IMR-90 (cell line): ENCODE measurements around the gene RCCD1. TPM values are rescaled to one million over a fixed set of nuclear protein-coding genes. Genes with fewer than 3 reads are reported as not detected.

Source experiments
- ATAC-seq: fragments of 200-7000 bp; cut with Tn5 transposase; 2 replicates; pipeline ENCODE4 v1.9.1; 2020; ENCODE audit warnings: low read depth, mild to moderate bottlenecking, moderate library complexity
- BruUV-seq: library from RNA; stranded (reverse); fragments of 400-500 nt; replicated peaks from 2 replicates; lab custom pipeline; 2021; lab: Mats Ljungman, UMichigan
- CTCF ChIA-PET: fragments of 300-600 bp; formaldehyde crosslinking; extraction: SDS; loops from one replicate; lab custom pipeline; 2021; ENCODE audit warnings: antibody characterized with exemption; lab: Yijun Ruan, JAX
- POLR2A ChIA-PET: fragments of 300-600 bp; sonication (Branson Sonifier 250); formaldehyde crosslinking; loops from one replicate; lab custom pipeline; 2022; ENCODE audit warnings: antibody characterized with exemption; ENCODE audit not compliant: unreplicated experiment; lab: Charles Lee
- DNase-seq: peaks from one replicate; pipeline ENCODE4 v3.0.0; 2013
- H2AFZ ChIP-seq: replicated peaks from 2 replicates; pipeline ENCODE3; 2013; ENCODE audit warnings: low read length, mild to moderate bottlenecking; ENCODE audit not compliant: poor library complexity
- H2AK5ac ChIP-seq: 2 replicates; pipeline ENCODE4 v1.6.1; 2013; ENCODE audit warnings: low read depth, low read length, inconsistent platforms
- H2AK9ac ChIP-seq: replicated peaks from 2 replicates; pipeline ENCODE3; 2013; ENCODE audit warnings: mild to moderate bottlenecking, low read depth, low read length, moderate library complexity; ENCODE audit not compliant: poor library complexity
- H2BK120ac ChIP-seq: 2 replicates; pipeline ENCODE4 v1.6.1; 2013; ENCODE audit warnings: low read depth, low read length, inconsistent platforms
- H2BK15ac ChIP-seq: 3 replicates; pipeline ENCODE4 v1.6.1; 2013; ENCODE audit warnings: low read depth, low read length, inconsistent platforms
- H2BK20ac ChIP-seq: 2 replicates; pipeline ENCODE4 v1.6.1; 2013; ENCODE audit warnings: low read depth, mild to moderate bottlenecking, inconsistent platforms, low read length, moderate library complexity
- H2BK5ac ChIP-seq: 2 replicates; pipeline ENCODE4 v1.6.1; 2013; ENCODE audit warnings: mild to moderate bottlenecking, low read depth, low read length, inconsistent platforms; ENCODE audit not compliant: poor library complexity, severe bottlenecking
- H3K14ac ChIP-seq: replicated peaks from 2 replicates; pipeline ENCODE4 v1.6.1; 2013; ENCODE audit warnings: low read depth, low read length, inconsistent platforms
- H3K18ac ChIP-seq: 2 replicates; pipeline ENCODE4 v1.6.1; 2013; ENCODE audit warnings: low read depth, low read length, control low read depth
- H3K23ac ChIP-seq: 2 replicates; pipeline ENCODE4 v1.6.1; 2013; ENCODE audit warnings: low read depth, low read length, inconsistent platforms
- H3K27ac ChIP-seq: 2 replicates; pipeline ENCODE4 v1.5.1; 2013; ENCODE audit warnings: mild to moderate bottlenecking, control low read depth, low read length; ENCODE audit not compliant: insufficient read depth
- H3K27me3 ChIP-seq: 2 replicates; pipeline ENCODE4 v1.6.1; 2013; ENCODE audit warnings: low read length; ENCODE audit not compliant: control insufficient read depth, insufficient read depth
- H3K36me3 ChIP-seq: 2 replicates; pipeline ENCODE4 v1.6.1; 2013; ENCODE audit warnings: low read length, mixed read lengths; ENCODE audit not compliant: control insufficient read depth, insufficient read depth
- H3K4ac ChIP-seq: 2 replicates; pipeline ENCODE4 v1.6.1; 2013; ENCODE audit warnings: low read depth, low read length, inconsistent platforms
- H3K4me1 ChIP-seq: 2 replicates; pipeline ENCODE4 v1.6.1; 2013; ENCODE audit warnings: low read length, mixed read lengths; ENCODE audit not compliant: control insufficient read depth, insufficient read depth
- H3K4me2 ChIP-seq: 2 replicates; pipeline ENCODE4 v1.6.1; 2013; ENCODE audit warnings: low read depth, mild to moderate bottlenecking, control low read depth, low read length, moderate library complexity
- H3K4me3 ChIP-seq: 2 replicates; pipeline ENCODE4 v1.5.1; 2013; ENCODE audit warnings: low read depth, mild to moderate bottlenecking, control low read depth, low read length, moderate library complexity; ENCODE audit not compliant: insufficient read depth
- H3K56ac ChIP-seq: 2 replicates; pipeline ENCODE4 v1.6.1; 2013; ENCODE audit warnings: low read length, inconsistent platforms; ENCODE audit not compliant: insufficient read depth; ENCODE audit errors: extremely low read depth
- H3K79me1 ChIP-seq, 2 experiments: 2 replicates each; pipeline ENCODE4 v1.6.1; 2013; ENCODE audit warnings: low read length in 2 of 2, inconsistent platforms in 1 of 2, low read depth in 1 of 2
- H3K9ac ChIP-seq: 2 replicates; pipeline ENCODE4 v1.6.1; 2013; ENCODE audit warnings: low read depth, low read length, control low read depth
- H3K9me1 ChIP-seq: 2 replicates; pipeline ENCODE4 v1.6.1; 2013; ENCODE audit warnings: low read length, inconsistent platforms; ENCODE audit not compliant: insufficient read depth
- H3K9me3 ChIP-seq: 2 replicates; pipeline ENCODE4 v1.6.1; 2013; ENCODE audit warnings: low read length; ENCODE audit not compliant: control insufficient read depth, insufficient read depth
- H4K20me1 ChIP-seq: 2 replicates; pipeline ENCODE4 v1.6.1; 2013; ENCODE audit warnings: low read length, inconsistent platforms; ENCODE audit not compliant: insufficient read depth
- H4K5ac ChIP-seq: 2 replicates; pipeline ENCODE4 v1.6.1; 2013; ENCODE audit warnings: mild to moderate bottlenecking, low read depth, low read length, control low read depth
- H4K8ac ChIP-seq, 2 experiments: 2 replicates each; pipeline ENCODE4 v1.6.1; 2013; ENCODE audit warnings: low read depth in 2 of 2, low read length in 2 of 2, control low read depth in 1 of 2, inconsistent platforms in 1 of 2
- H4K91ac ChIP-seq: 2 replicates; pipeline ENCODE4 v1.6.1; 2013; ENCODE audit warnings: low read depth, low read length, inconsistent platforms; ENCODE audit not compliant: insufficient read depth
- CHD1 ChIP-seq: IDR thresholded peaks from 2 replicates; pipeline ENCODE4 v1.6.1; 2012; ENCODE audit warnings: low read depth, low read length, improper control_type of control experiment
- FOS ChIP-seq: fragments of 150-350 bp; IDR thresholded peaks from 2 replicates; pipeline ENCODE4 v1.6.1; 2016; ENCODE audit warnings: low read depth, low read length
- MAFK ChIP-seq: IDR thresholded peaks from 2 replicates; pipeline ENCODE4 v1.6.1; 2012; ENCODE audit warnings: low read depth, low read length, improper control_type of control experiment
- RCOR1 ChIP-seq: IDR thresholded peaks from 2 replicates; pipeline ENCODE4 v1.6.1; 2012; ENCODE audit warnings: mild to moderate bottlenecking, low read length, improper control_type of control experiment; ENCODE audit not compliant: insufficient replicate concordance
- SMC3 ChIP-seq: fragments of 150-350 bp; IDR thresholded peaks from 2 replicates; pipeline ENCODE4 v1.6.1; 2016; ENCODE audit warnings: low read depth, mild to moderate bottlenecking, antibody characterized with exemption, low read length, moderate library complexity
- WGBS, 2 experiments: methylation state at CpG; one replicate each; pipeline versions ENCODE4 v1.1.5 to v1.1.7; 2013; ENCODE audit warnings: missing lambda C conversion rate in 2 of 2; ENCODE audit not compliant: insufficient read length in 1 of 2; ENCODE audit errors: extremely low coverage in 2 of 2; 5-methylcytosine and 5-hydroxymethylcytosine counted together
- dilution Hi-C: fragments of 300-500 bp; cut with HindIII; formaldehyde crosslinking; loops from one replicate; pipeline ENCODE4 v1.14.3; 2018; ENCODE audit warnings: low sequenced_read_pairs; ENCODE audit not compliant: unreplicated experiment
- in situ Hi-C: fragments of 300-500 bp; cut with MboI; formaldehyde crosslinking; loops from 3 replicates; pipeline ENCODE4 v1.14.3; 2019; ENCODE audit warnings: low sequenced_read_pairs, inconsistent platforms, mixed read lengths
- intact Hi-C: fragments of 100-400 bp; cut with micrococcal nuclease; formaldehyde crosslinking; loops from 2 replicates; pipeline ENCODE4 v1.10.0; 2022
- polyA plus RNA-seq, 3 experiments: library from polyadenylated mRNA; depleted of rRNA; stranded (reverse); fragments of >200 nt; gene quantifications; 2 replicates each; pipeline ENCODE4 v1.2.3, GENCODE V29; 2012; ENCODE audit warnings: low replicate concordance in 1 of 3
- total RNA-seq: library from RNA; depleted of rRNA; stranded (reverse); fragments of >200 nt; gene quantifications from 2 replicates; pipeline ENCODE4 v1.2.3, GENCODE V29; 2012

RCCD1 gene
- total and polyA plus RNA-seq, 2 of the 4 experiments (the other 2 are of a cell fraction), result 3.9 to 9.9 TPM

- Histone ChIP-seq H3K79me1 (no peaks in the 10 kb centered on the region), H2BK20ac (no peak overlapping the region), H2AFZ (no peak overlapping the region), H2BK5ac (no peak overlapping the region), H3K4me2 (no peak overlapping the region), H3K9ac (no peak overlapping the region), H3K9me3 (no peaks in the 10 kb centered on the region), H3K56ac (no peak overlapping the region), H3K4me3 (no peak overlapping the region), H4K20me1 (no peaks in the 10 kb centered on the region), H2AK9ac (no peak overlapping the region), H3K27ac (no peak overlapping the region), H3K4ac (no peak overlapping the region), H3K27me3 (no peaks in the 10 kb centered on the region), H2BK15ac (no peak overlapping the region), H2BK120ac (no peak overlapping the region), H3K36me3 (peaks cover 49% of the 10 kb centered on the region), H3K14ac (no peak overlapping the region), H3K4me1 (peaks cover 7% of the 10 kb centered on the region; the same call in 1 of the 2 replicates), H3K18ac (no peak overlapping the region), H4K5ac (no peak overlapping the region), H2AK5ac (no peak overlapping the region), H3K9me1 (peaks cover 3% of the 10 kb centered on the region; the same call in 1 of the 2 replicates), H4K8ac (no peak overlapping the region), H3K23ac (no peak overlapping the region), H4K91ac (no peak overlapping the region)
- ChIA-PET POLR2A (no interaction called here), CTCF (no interaction called here)
- dilution Hi-C loops (no loop called here), intact Hi-C loops (no loop called here), in situ Hi-C loops (no loop called here)
- ATAC-seq (no peak), DNase-seq (no peak)
- WGBS, 2 experiments, result 93% methylated on average over 2 of the region's 19 CpGs; no CpG with 5 or more reads in 1 of the 2 experiments
- TF ChIP-seq SMC3 (no peak), FOS (no peak), CHD1 (no peak), RCOR1 (no peak), MAFK (no peak)
- no TSS peak for BruUV-seq
Measured at GRCh38 chr15:90911302-90911623, 43.4 kb upstream of the RCCD1 start.
